GM12892 (cell line): ENCODE measurements around the gene CEACAM5.
"Not testable (repeated sequence)": the region's sequence is repeated elsewhere in the genome, so short reads cannot be mapped to it uniquely, and the experiment has no call there.

Experiments
- DNase-seq: peaks from one replicate; pipeline ENCODE4 v3.0.0; 2011; ENCODE audit not compliant: insufficient read length
- FAIRE-seq: peaks from 2 replicates; lab custom pipeline; 2011; peaks lifted over from hg19 to GRCh38; lab: Jason Lieb, UNC
- POLR2A ChIP-seq: IDR thresholded peaks from 2 replicates; pipeline ENCODE4 v1.6.1; 2011; ENCODE audit warnings: low read depth, low read length, control low read depth
- POLR2AphosphoS5 ChIP-seq: IDR thresholded peaks from 2 replicates; pipeline ENCODE4 v1.6.1; 2011; ENCODE audit warnings: low read depth, low read length, control low read depth
- TAF1 ChIP-seq: IDR thresholded peaks from 2 replicates; pipeline ENCODE4 v1.6.1; 2011; ENCODE audit warnings: low read depth, mild to moderate bottlenecking, control low read depth, low read length, borderline replicate concordance

Gene CEACAM5

DNA sequence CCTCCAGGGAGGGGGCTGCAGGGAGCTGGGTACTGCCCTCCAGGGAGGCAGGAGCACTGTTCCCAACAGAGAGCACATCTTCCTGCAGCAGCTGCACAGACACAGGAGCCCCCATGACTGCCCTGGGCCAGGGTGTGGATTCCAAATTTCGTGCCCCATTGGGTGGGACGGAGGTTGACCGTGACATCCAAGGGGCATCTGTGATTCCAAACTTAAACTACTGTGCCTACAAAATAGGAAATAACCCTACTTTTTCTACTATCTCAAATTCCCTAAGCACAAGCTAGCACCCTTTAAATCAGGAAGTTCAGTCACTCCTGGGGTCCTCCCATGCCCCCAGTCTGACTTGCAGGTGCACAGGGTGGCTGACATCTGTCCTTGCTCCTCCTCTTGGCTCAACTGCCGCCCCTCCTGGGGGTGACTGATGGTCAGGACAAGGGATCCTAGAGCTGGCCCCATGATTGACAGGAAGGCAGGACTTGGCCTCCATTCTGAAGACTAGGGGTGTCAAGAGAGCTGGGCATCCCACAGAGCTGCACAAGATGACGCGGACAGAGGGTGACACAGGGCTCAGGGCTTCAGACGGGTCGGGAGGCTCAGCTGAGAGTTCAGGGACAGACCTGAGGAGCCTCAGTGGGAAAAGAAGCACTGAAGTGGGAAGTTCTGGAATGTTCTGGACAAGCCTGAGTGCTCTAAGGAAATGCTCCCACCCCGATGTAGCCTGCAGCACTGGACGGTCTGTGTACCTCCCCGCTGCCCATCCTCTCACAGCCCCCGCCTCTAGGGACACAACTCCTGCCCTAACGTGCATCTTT lies 7.8 kb upstream of the CEACAM5 start:
- no peak for TF ChIP-seq POLR2AphosphoS5
- TF ChIP-seq TAF1: no peak
- no peak for TF ChIP-seq POLR2A
- FAIRE-seq: no peak
- DNase-seq: no peak

DNA sequence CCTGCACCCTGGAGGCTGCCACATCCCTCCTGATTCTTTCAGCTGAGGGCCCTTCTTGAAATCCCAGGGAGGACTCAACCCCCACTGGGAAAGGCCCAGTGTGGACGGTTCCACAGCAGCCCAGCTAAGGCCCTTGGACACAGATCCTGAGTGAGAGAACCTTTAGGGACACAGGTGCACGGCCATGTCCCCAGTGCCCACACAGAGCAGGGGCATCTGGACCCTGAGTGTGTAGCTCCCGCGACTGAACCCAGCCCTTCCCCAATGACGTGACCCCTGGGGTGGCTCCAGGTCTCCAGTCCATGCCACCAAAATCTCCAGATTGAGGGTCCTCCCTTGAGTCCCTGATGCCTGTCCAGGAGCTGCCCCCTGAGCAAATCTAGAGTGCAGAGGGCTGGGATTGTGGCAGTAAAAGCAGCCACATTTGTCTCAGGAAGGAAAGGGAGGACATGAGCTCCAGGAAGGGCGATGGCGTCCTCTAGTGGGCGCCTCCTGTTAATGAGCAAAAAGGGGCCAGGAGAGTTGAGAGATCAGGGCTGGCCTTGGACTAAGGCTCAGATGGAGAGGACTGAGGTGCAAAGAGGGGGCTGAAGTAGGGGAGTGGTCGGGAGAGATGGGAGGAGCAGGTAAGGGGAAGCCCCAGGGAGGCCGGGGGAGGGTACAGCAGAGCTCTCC lies 6.9 kb upstream of the CEACAM5 start:
- FAIRE-seq: no peak
- DNase-seq: no peak
- TF ChIP-seq POLR2A (no peak), TAF1 (no peak), POLR2AphosphoS5 (no peak)

DNA sequence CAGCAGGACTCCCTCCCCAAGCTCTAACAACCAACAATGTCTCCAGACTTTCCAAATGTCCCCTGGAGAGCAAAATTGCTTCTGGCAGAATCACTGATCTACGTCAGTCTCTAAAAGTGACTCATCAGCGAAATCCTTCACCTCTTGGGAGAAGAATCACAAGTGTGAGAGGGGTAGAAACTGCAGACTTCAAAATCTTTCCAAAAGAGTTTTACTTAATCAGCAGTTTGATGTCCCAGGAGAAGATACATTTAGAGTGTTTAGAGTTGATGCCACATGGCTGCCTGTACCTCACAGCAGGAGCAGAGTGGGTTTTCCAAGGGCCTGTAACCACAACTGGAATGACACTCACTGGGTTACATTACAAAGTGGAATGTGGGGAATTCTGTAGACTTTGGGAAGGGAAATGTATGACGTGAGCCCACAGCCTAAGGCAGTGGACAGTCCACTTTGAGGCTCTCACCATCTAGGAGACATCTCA lies 6.2 kb upstream of the CEACAM5 start:
- no peak for FAIRE-seq
- DNase-seq: no peak

DNA sequence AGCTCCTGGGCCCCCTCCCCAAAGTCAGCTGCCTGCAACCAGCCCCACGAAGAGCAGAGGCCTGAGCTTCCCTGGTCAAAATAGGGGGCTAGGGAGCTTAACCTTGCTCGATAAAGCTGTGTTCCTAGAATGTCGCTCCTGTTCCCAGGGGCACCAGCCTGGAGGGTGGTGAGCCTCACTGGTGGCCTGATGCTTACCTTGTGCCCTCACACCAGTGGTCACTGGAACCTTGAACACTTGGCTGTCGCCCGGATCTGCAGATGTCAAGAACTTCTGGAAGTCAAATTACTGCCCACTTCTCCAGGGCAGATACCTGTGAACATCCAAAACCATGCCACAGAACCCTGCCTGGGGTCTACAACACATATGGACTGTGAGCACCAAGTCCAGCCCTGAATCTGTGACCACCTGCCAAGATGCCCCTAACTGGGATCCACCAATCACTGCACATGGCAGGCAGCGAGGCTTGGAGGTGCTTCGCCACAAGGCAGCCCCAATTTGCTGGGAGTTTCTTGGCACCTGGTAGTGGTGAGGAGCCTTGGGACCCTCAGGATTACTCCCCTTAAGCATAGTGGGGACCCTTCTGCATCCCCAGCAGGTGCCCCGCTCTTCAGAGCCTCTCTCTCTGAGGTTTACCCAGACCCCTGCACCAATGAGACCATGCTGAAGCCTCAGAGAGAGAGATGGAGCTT lies 4.7 kb upstream of the CEACAM5 start:
- no peak for FAIRE-seq
- no peak for TF ChIP-seq POLR2A
- TF ChIP-seq POLR2AphosphoS5: no peak
- TF ChIP-seq TAF1: no peak
- no peak for DNase-seq

More for the DNA sequence above, 6.2 kb upstream of the CEACAM5 start:
- no peak for TF ChIP-seq POLR2AphosphoS5
- TF ChIP-seq TAF1: no peak
- TF ChIP-seq POLR2A: no peak

DNA sequence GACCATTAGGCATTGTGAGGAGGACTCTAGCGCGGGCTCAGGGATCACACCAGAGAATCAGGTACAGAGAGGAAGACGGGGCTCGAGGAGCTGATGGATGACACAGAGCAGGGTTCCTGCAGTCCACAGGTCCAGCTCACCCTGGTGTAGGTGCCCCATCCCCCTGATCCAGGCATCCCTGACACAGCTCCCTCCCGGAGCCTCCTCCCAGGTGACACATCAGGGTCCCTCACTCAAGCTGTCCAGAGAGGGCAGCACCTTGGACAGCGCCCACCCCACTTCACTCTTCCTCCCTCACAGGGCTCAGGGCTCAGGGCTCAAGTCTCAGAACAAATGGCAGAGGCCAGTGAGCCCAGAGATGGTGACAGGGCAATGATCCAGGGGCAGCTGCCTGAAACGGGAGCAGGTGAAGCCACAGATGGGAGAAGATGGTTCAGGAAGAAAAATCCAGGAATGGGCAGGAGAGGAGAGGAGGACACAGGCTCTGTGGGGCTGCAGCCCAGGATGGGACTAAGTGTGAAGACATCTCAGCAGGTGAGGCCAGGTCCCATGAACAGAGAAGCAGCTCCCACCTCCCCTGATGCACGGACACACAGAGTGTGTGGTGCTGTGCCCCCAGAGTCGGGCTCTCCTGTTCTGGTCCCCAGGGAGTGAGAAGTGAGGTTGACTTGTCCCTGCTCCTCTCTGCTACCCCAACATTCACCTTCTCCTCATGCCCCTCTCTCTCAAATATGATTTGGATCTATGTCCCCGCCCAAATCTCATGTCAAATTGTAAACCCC lies 2.8 kb upstream of the CEACAM5 start:
- FAIRE-seq: no peak
- no peak for DNase-seq
- TF ChIP-seq POLR2A (no peak), POLR2AphosphoS5 (no peak), TAF1 (no peak)

DNA sequence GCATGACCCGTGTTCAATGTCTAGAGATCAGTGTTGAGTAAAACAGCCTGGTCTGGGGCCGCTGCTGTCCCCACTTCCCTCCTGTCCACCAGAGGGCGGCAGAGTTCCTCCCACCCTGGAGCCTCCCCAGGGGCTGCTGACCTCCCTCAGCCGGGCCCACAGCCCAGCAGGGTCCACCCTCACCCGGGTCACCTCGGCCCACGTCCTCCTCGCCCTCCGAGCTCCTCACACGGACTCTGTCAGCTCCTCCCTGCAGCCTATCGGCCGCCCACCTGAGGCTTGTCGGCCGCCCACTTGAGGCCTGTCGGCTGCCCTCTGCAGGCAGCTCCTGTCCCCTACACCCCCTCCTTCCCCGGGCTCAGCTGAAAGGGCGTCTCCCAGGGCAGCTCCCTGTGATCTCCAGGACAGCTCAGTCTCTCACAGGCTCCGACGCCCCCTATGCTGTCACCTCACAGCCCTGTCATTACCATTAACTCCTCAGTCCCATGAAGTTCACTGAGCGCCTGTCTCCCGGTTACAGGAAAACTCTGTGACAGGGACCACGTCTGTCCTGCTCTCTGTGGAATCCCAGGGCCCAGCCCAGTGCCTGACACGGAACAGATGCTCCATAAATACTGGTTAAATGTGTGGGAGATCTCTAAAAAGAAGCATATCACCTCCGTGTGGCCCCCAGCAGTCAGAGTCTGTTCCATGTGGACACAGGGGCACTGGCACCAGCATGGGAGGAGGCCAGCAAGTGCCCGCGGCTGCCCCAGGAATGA lies 1.5 kb upstream of the CEACAM5 start:
- TF ChIP-seq POLR2A: no peak
- TF ChIP-seq POLR2AphosphoS5: no peak
- TF ChIP-seq TAF1: no peak
- FAIRE-seq: peak; percentile 79
- peak; percentile 78 for DNase-seq

DNA sequence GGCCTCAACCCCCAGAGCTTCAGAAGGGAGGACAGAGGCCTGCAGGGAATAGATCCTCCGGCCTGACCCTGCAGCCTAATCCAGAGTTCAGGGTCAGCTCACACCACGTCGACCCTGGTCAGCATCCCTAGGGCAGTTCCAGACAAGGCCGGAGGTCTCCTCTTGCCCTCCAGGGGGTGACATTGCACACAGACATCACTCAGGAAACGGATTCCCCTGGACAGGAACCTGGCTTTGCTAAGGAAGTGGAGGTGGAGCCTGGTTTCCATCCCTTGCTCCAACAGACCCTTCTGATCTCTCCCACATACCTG lies 969 bp upstream of the CEACAM5 start:
- FAIRE-seq (no peak), DNase-seq (no peak)
- TF ChIP-seq POLR2A: no peak
- TF ChIP-seq TAF1: no peak
- TF ChIP-seq POLR2AphosphoS5: no peak

DNA sequence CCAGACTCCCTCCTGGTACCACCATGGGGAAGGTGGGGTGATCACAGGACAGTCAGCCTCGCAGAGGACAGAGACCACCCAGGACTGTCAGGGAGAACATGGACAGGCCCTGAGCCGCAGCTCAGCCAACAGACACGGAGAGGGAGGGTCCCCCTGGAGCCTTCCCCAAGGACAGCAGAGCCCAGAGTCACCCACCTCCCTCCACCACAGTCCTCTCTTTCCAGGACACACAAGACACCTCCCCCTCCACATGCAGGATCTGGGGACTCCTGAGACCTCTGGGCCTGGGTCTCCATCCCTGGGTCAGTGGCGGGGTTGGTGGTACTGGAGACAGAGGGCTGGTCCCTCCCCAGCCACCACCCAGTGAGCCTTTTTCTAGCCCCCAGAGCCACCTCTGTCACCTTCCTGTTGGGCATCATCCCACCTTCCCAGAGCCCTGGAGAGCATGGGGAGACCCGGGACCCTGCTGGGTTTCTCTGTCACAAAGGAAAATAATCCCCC lies 505 bp upstream of the CEACAM5 start:
- TF ChIP-seq TAF1 (no peak), POLR2AphosphoS5 (no peak), POLR2A (no peak)
- DNase-seq (no peak), FAIRE-seq (no peak)

DNA sequence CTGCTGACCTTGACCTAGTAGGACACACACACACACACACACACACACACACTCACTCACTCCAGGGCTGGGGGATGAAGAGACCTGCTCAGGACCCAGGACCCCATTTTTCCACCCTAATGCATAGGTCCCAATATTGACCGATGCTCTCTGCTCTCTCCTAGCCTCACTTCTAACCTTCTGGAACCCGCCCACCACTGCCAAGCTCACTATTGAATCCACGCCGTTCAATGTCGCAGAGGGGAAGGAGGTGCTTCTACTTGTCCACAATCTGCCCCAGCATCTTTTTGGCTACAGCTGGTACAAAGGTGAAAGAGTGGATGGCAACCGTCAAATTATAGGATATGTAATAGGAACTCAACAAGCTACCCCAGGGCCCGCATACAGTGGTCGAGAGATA lies 1.1 kb downstream of the CEACAM5 start:
- DNase-seq, FAIRE-seq: not testable (repeated sequence)

DNA sequence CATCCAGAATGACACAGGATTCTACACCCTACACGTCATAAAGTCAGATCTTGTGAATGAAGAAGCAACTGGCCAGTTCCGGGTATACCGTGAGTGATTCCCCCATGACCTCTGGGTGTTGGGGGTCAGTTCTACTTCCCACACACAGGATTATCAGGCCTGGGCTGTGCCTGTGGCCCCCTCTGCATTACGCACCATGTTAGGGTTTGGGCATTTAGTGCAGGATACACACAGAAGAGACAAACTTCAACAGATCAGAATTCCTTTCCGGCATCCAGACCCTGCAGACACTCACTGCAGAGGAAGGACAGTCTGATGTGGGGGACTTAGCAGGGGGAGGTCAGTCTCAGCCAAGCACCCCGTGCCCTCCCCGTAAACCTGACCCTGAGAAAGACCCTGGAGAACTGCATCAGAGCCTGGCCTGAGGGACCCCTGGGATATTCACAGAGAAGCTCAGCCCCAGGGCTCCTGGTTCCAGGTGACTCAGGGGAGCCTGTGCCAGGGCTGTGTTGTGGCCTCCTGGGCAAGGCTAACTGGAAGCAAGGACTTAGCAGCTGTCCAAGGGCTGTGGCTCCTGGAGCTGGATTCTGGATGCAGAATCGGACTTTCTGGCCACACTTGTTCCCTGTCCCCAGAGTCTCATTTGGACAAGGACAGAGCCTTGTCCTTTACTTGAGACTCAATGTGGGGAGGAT lies 1.7 kb downstream of the CEACAM5 start:
- FAIRE-seq (no peak), DNase-seq (no peak)
- TF ChIP-seq TAF1 (no peak), POLR2A (no peak), POLR2AphosphoS5 (no peak)
